K562 (cell line): ENCODE measurements around the gene TUBA1B. TPM values are rescaled to one million over a fixed set of nuclear protein-coding genes. Genes with fewer than 3 reads are reported as not detected.

Experiments
- BHLHE40 ChIP-seq: IDR thresholded peaks from 2 replicates; pipeline ENCODE4 v1.6.1; 2011; ENCODE audit warnings: low read length, improper control_type of control experiment
- FIP1L1 ChIP-seq: fragments of 200-400 bp; formaldehyde crosslinking; IDR thresholded peaks from 2 replicates; pipeline ENCODE4 v1.6.1; 2018; ENCODE audit warnings: mild to moderate bottlenecking, low read depth, low read length; ENCODE audit not compliant: poor library complexity, severe bottlenecking
- GTF2B ChIP-seq: IDR thresholded peaks from 2 replicates; pipeline ENCODE4 v1.6.1; 2011; ENCODE audit not compliant: insufficient read length; ENCODE audit errors: extremely low read depth
- GTF2E2 ChIP-seq: fragments of 200-800 bp; sonication (Bioruptor generic); IDR thresholded peaks from 2 replicates; pipeline ENCODE4 v1.6.1; 2016; ENCODE audit warnings: missing genetic modification characterization, missing compliant biosample characterization
- HOXB6 ChIP-seq: fragments of 250-450 bp; sonication (Bioruptor Pico); IDR thresholded peaks from 2 replicates; pipeline ENCODE4 v1.5.1; 2022; ENCODE audit warnings: mild to moderate bottlenecking, borderline replicate concordance
- MITF ChIP-seq: IDR thresholded peaks from 2 replicates; pipeline ENCODE4 v1.6.1; 2014; ENCODE audit warnings: antibody characterized with exemption
- RREB1 ChIP-seq: fragments of 250-450 bp; sonication (Bioruptor Pico); IDR thresholded peaks from 2 replicates; pipeline ENCODE4 v1.4.0; 2020
- SIX5 ChIP-seq, 2 experiments: IDR thresholded peaks; 2 replicates each; pipeline ENCODE4 v1.6.1; 2011; ENCODE audit warnings: low read length in 2 of 2, borderline replicate concordance in 1 of 2, low read depth in 1 of 2, mild to moderate bottlenecking in 1 of 2, moderate library complexity in 1 of 2; ENCODE audit not compliant: insufficient read depth in 1 of 2
- TFAP4 ChIP-seq: sonication (generic); formaldehyde crosslinking; IDR thresholded peaks from 2 replicates; pipeline ENCODE4 v1.8.0; 2022; ENCODE audit warnings: missing genetic modification reagents, mild to moderate bottlenecking, moderate library complexity, borderline replicate concordance
- TRIM24 ChIP-seq, 2 experiments: fragments of 450-650 bp; IDR thresholded peaks; 2 replicates each; pipeline ENCODE4 v1.6.1; 2016
- TRIM28 ChIP-seq: fragments of 450-650 bp; IDR thresholded peaks from 2 replicates; pipeline ENCODE4 v1.6.1; 2017
- ZBTB17 ChIP-seq: fragments of 450-650 bp; formaldehyde crosslinking; IDR thresholded peaks from 2 replicates; pipeline ENCODE4 v1.4.0; 2020; ENCODE audit warnings: mild to moderate bottlenecking
- ZBTB26 ChIP-seq: fragments of 450-650 bp; formaldehyde crosslinking; IDR thresholded peaks from 2 replicates; pipeline ENCODE4 v1.4.0; 2022; ENCODE audit warnings: missing genetic modification characterization
- ZBTB34 ChIP-seq: fragments of 250-450 bp; sonication (Bioruptor Pico); IDR thresholded peaks from 2 replicates; pipeline ENCODE4 v1.8.0; 2021; ENCODE audit warnings: mild to moderate bottlenecking, moderate library complexity
- ZNF12 ChIP-seq: sonication (generic); formaldehyde crosslinking; IDR thresholded peaks from 2 replicates; pipeline ENCODE4 v1.4.0; 2020; ENCODE audit warnings: mild to moderate bottlenecking, missing genetic modification reagents
- polyA plus RNA-seq, 8 experiments: library from polyadenylated mRNA; depleted of rRNA in 4 of 8; stranded (reverse) in 5 of 8; unstranded in 3 of 8; fragments of >200 nt; fragmentation: Nextera tagmentation in 2 of 8; fragmentation: Illumina TruSeq in 1 of 8; extraction: Ambion mirVana in 2 of 8; extraction: Trizol in 1 of 8; gene quantifications; 2 replicates each; pipeline versions ENCODE4 v1.2.1 to v1.2.3, GENCODE V29; 2011 to 2014; ENCODE audit warnings: inconsistent platforms in 1 of 8, missing spikeins in 1 of 8
- total RNA-seq, 7 experiments: library from RNA; depleted of rRNA in 6 of 7; stranded (reverse); fragments of >200 nt in 6 of 7; fragmentation: Illumina TruSeq in 2 of 7; extraction: Trizol in 2 of 7; gene quantifications; 2 replicates each; pipeline versions ENCODE4 v1.2.1 to v1.2.3, GENCODE V29; 2011 to 2021; ENCODE audit warnings: low replicate concordance in 1 of 7

Gene TUBA1B
- total and polyA plus RNA-seq, 9 of the 15 experiments (the other 6 are each of a cell fraction or from before 2014, with no cell fraction given) = 2,189 to 4,624 (median 2,628) TPM

GRCh38 chr12:49088150-49088931 lies 42.9 kb downstream of the TUBA1B start (continued):
- TF ChIP-seq ZBTB17 (peak; percentile 56), SIX5 (IDR thresholded peaks at IDR 0.05; ENCODE audit: borderline replicate concordance in 1 of 2, insufficient read depth in 1 of 2, low read depth in 1 of 2, low read length in 2 of 2) (no peak), FIP1L1 (no peak), TFAP4 (CRISPR knock-in tag) (peak; percentile 79), TRIM24 (IDR thresholded peaks at IDR 0.05) (peak in 1 of 2 experiments; percentile 53; a peak in 2 of 4 replicates), TRIM28 (peak; percentile 72; the same call in 1 of the 2 replicates), RREB1 (peak; percentile 42; the same call in 1 of the 2 replicates), MITF (no peak), GTF2E2 (tag) (no peak), ZBTB34 (CRISPR knock-in tag) (no peak), ZNF12 (CRISPR knock-in tag) (no peak), ZBTB26 (CRISPR knock-in tag) (0 out of 2 replicates have a peak, but pooled peaks have one; percentile 43), HOXB6 (CRISPR knock-in tag) (no peak), GTF2B (no peak), BHLHE40 (peak; percentile 49)
